ENCODE data around the gene SLC33A1.

- TF ChIP-seq SIN3A (IDR thresholded peaks at IDR 0.05; ENCODE audit: borderline replicate concordance, insufficient read depth, low read length) (no peak), REST (IDR thresholded peaks at IDR 0.05; ENCODE audit: insufficient read depth in 1 of 2, low read depth in 2 of 2, low read length in 2 of 2) (no peak), POLR2AphosphoS5 (IDR thresholded peaks at IDR 0.05; ENCODE audit: low read depth, low read length) (no peak), FOXP2 (optimal IDR thresholded peaks at IDR 0.05; ENCODE audit: borderline replicate concordance, extremely low read depth, extremely low read length, insufficient read depth) (no peak)
Observed at GRCh38 chr3:155805204-155805801, 48.9 kb downstream of the SLC33A1 start.
